ENCODE measurements around the gene RNASE8. TPM values are rescaled to one million over a fixed set of nuclear protein-coding genes. Genes with fewer than 3 reads are reported as not detected.

The RNASE8 gene
- total RNA-seq, 1 experiment from 2014 or later, result not detected

DNA sequence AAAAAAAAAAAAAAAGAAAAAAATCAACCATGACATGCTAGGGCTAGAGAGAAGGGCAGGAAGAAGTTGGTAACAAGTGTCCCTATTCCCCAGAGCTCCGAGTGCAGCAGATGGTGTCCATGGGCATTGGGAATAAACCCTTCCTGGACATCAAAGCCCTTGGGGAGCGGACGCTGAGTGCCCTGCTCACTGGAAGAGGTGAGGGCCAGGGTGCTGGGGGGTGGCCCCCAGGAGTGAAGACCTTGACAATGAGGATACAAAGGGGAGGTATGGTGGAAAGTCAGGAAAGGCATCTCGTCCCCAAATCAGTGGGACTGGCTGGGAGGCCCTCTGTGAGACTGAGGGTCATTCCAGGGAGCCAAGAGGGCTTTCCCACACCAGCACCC, 29.3 kb downstream of the RNASE8 start (continued):
- TF ChIP-seq CREM (CRISPR knock-in tag; IDR thresholded peaks at IDR 0.05), result no peak

DNA sequence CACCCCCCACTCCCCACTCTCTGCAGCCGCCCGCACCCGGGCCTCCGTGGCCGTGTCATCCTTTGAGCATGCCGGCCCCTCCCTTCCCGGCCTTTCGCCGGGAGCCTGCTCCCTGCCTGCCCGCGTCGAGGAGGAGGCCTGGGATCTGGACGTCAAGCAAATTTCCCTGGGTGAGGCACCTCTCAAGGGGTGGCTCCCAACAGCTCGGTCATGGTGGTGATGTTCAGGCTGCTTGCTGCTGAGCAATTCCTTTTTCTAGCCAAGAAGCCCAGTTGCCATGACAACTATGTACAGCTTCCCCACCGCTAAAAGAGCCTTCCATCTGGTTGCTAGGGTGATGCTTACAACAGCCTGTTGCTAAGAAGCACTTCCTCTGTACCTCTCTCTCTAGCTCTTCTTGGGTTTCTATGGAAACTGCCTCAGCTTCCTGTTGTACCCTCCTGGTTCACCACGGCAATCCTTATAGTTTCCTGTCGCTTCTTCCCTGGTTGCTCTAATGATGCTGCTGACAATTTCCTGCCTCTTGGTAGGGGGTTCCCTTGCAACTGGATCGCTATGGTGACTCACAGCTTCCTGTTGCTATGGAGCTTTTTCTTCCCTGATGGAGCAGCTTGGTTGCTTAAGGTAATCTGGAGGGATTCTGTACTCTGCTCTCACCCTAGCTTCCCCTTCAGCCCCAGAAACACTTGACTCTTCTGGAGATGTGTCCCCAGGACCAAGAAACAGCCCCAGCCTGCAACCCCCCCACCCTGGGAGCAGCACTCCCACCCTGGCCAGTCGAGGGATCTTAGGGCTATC, 29.9 kb downstream of the RNASE8 start:
- Mint-ChIP-seq H3K4me3 (no peak overlapping the region), H3K36me3 (peaks cover 65% of the 10 kb centered on the region), H3K4me1 (peaks cover 28% of the 10 kb centered on the region), H3K9me3 (no peaks in the 10 kb centered on the region), H3K27ac (0 out of 2 replicates have a peak overlapping the region, but pooled peaks have one; percentile 72), H3K27me3 (ENCODE audit: low read depth) (no peaks in the 10 kb centered on the region)
- ChIA-PET CTCF (interaction anchor here (0.9 to 7.9 kb wide), 8 partner anchors 17 to 116 kb away, joined by 3 to 132 read pairs (median 14); partner anchors contain the start of gene ARHGEF40), POLR2A (interaction anchor here (0.8 to 2.1 kb wide), 6 partner anchors 10 to 48 kb away, joined by 3 to 23 read pairs (median 4); partner anchors contain the start of gene ARHGEF40)
- ATAC-seq, result peak; percentile 52
- TF ChIP-seq, protein P1, sequence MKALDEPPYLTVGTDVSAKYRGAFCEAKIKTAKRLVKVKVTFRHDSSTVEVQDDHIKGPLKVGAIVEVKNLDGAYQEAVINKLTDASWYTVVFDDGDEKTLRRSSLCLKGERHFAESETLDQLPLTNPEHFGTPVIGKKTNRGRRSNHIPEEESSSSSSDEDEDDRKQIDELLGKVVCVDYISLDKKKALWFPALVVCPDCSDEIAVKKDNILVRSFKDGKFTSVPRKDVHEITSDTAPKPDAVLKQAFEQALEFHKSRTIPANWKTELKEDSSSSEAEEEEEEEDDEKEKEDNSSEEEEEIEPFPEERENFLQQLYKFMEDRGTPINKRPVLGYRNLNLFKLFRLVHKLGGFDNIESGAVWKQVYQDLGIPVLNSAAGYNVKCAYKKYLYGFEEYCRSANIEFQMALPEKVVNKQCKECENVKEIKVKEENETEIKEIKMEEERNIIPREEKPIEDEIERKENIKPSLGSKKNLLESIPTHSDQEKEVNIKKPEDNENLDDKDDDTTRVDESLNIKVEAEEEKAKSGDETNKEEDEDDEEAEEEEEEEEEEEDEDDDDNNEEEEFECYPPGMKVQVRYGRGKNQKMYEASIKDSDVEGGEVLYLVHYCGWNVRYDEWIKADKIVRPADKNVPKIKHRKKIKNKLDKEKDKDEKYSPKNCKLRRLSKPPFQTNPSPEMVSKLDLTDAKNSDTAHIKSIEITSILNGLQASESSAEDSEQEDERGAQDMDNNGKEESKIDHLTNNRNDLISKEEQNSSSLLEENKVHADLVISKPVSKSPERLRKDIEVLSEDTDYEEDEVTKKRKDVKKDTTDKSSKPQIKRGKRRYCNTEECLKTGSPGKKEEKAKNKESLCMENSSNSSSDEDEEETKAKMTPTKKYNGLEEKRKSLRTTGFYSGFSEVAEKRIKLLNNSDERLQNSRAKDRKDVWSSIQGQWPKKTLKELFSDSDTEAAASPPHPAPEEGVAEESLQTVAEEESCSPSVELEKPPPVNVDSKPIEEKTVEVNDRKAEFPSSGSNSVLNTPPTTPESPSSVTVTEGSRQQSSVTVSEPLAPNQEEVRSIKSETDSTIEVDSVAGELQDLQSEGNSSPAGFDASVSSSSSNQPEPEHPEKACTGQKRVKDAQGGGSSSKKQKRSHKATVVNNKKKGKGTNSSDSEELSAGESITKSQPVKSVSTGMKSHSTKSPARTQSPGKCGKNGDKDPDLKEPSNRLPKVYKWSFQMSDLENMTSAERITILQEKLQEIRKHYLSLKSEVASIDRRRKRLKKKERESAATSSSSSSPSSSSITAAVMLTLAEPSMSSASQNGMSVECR (CRISPR knock-in tag; IDR thresholded peaks at IDR 0.05; ENCODE audit: borderline replicate concordance), result no peak
- TF ChIP-seq GABPB1 (CRISPR knock-in tag; IDR thresholded peaks at IDR 0.05), result no peak
- 0 out of 2 replicates have a peak, but pooled peaks have one; percentile 57 for TF ChIP-seq EMX1 (CRISPR knock-in tag; IDR thresholded peaks at IDR 0.05)
- peak; percentile 34 for DNase-seq (ENCODE audit: low spot score)

DNA sequence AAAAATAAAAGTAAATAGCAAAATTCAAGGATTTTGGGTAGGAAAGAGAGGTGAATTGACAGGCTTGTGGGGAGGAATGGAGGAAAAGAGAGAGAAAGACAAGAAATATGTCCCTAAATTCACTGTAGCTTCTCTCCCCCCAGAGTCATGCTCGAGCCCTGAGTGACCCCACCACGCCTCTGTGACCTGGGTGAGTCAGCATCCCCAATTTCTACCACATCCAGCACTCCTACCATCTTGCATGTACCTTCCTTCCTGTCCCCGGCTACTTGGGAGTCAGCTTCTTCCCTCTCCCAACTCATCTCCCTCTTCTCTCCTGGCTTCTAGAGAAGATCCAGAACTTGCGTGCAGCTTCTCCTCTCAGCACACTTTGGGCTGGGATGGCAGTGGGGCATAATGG, 31.1 kb downstream of the RNASE8 start:
- no peaks in the 10 kb centered on the region for H3K27me3 Mint-ChIP-seq (ENCODE audit: low read depth)
- peaks cover 40% of the 10 kb centered on the region for H3K4me1 Mint-ChIP-seq
- no peak overlapping the region; the same call in 1 of the 2 replicates for H3K27ac Mint-ChIP-seq
- TF ChIP-seq, protein P2, sequence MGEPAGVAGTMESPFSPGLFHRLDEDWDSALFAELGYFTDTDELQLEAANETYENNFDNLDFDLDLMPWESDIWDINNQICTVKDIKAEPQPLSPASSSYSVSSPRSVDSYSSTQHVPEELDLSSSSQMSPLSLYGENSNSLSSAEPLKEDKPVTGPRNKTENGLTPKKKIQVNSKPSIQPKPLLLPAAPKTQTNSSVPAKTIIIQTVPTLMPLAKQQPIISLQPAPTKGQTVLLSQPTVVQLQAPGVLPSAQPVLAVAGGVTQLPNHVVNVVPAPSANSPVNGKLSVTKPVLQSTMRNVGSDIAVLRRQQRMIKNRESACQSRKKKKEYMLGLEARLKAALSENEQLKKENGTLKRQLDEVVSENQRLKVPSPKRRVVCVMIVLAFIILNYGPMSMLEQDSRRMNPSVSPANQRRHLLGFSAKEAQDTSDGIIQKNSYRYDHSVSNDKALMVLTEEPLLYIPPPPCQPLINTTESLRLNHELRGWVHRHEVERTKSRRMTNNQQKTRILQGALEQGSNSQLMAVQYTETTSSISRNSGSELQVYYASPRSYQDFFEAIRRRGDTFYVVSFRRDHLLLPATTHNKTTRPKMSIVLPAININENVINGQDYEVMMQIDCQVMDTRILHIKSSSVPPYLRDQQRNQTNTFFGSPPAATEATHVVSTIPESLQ (CRISPR knock-in tag; IDR thresholded peaks at IDR 0.05), result no peak
- TF ChIP-seq JUN (CRISPR knock-in tag; IDR thresholded peaks at IDR 0.05) (no peak), FOXK1 (CRISPR knock-in tag; IDR thresholded peaks at IDR 0.05) (no peak), RELA (CRISPR knock-in tag; IDR thresholded peaks at IDR 0.05; ENCODE audit: borderline replicate concordance) (no peak), ZNF423 (CRISPR knock-in tag; IDR thresholded peaks at IDR 0.05) (no peak), ZNF138 (CRISPR knock-in tag; conservative IDR thresholded peaks at IDR 0.05) (no peak), NR3C1 (CRISPR knock-in tag; conservative IDR thresholded peaks at IDR 0.05; ENCODE audit: low read depth) (no peak), ZNF219 (CRISPR knock-in tag; IDR thresholded peaks at IDR 0.05; ENCODE audit: borderline replicate concordance) (no peak), CREM (CRISPR knock-in tag; IDR thresholded peaks at IDR 0.05) (no peak), ZNF416 (CRISPR knock-in tag; IDR thresholded peaks at IDR 0.05) (no peak), FOXJ3 (CRISPR knock-in tag; IDR thresholded peaks at IDR 0.05; ENCODE audit: borderline replicate concordance) (no peak), NR2C2 (CRISPR knock-in tag; IDR thresholded peaks at IDR 0.05) (no peak), NR1H2 (CRISPR knock-in tag; IDR thresholded peaks at IDR 0.05) (no peak), SOX15 (CRISPR knock-in tag; IDR thresholded peaks at IDR 0.05) (no peak)
- TF ChIP-seq, protein P3, sequence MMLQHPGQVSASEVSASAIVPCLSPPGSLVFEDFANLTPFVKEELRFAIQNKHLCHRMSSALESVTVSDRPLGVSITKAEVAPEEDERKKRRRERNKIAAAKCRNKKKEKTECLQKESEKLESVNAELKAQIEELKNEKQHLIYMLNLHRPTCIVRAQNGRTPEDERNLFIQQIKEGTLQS (CRISPR knock-in tag; conservative IDR thresholded peaks at IDR 0.05), result no peak
- TF ChIP-seq, protein P4, sequence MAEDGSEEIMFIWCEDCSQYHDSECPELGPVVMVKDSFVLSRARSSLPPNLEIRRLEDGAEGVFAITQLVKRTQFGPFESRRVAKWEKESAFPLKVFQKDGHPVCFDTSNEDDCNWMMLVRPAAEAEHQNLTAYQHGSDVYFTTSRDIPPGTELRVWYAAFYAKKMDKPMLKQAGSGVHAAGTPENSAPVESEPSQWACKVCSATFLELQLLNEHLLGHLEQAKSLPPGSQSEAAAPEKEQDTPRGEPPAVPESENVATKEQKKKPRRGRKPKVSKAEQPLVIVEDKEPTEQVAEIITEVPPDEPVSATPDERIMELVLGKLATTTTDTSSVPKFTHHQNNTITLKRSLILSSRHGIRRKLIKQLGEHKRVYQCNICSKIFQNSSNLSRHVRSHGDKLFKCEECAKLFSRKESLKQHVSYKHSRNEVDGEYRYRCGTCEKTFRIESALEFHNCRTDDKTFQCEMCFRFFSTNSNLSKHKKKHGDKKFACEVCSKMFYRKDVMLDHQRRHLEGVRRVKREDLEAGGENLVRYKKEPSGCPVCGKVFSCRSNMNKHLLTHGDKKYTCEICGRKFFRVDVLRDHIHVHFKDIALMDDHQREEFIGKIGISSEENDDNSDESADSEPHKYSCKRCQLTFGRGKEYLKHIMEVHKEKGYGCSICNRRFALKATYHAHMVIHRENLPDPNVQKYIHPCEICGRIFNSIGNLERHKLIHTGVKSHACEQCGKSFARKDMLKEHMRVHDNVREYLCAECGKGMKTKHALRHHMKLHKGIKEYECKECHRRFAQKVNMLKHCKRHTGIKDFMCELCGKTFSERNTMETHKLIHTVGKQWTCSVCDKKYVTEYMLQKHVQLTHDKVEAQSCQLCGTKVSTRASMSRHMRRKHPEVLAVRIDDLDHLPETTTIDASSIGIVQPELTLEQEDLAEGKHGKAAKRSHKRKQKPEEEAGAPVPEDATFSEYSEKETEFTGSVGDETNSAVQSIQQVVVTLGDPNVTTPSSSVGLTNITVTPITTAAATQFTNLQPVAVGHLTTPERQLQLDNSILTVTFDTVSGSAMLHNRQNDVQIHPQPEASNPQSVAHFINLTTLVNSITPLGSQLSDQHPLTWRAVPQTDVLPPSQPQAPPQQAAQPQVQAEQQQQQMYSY (CRISPR knock-in tag; IDR thresholded peaks at IDR 0.05), result no peak
- H3K36me3 Mint-ChIP-seq, result peaks cover 67% of the 10 kb centered on the region
- H3K4me3 Mint-ChIP-seq, result no peak overlapping the region
- H3K9me3 Mint-ChIP-seq, result no peaks in the 10 kb centered on the region
- ChIA-PET POLR2A (interaction anchor here (2.1 kb wide), 1 partner anchor 18 kb away, joined by 23 read pairs; the partner anchor contains the start of gene ARHGEF40), CTCF (interaction anchor here (2.0 to 7.9 kb wide), 6 partner anchors 9 to 74 kb away, joined by 5 to 132 read pairs (median 43); partner anchors contain the start of genes ARHGEF40 and ZNF219)
- DNase-seq (ENCODE audit: low spot score), result no peak
- ATAC-seq, result no peak

Measured in WTC11 (cell line).